Spleen (tissue), 11 donors: Measurements from ENCODE around the gene ATP1A2. TPM values are rescaled to one million over a fixed set of nuclear protein-coding genes. Genes with fewer than 3 reads are reported as not detected.

Source experiments
- DNase-seq: peaks from one replicate; pipeline ENCODE4 v3.0.0-alpha.2; 2020
- H3K27ac ChIP-seq, 8 donors: fragments of 200-600 bp; sonication (generic) in 7 of 8; 1 replicate in 4 of 8; 2 replicates in 4 of 8; pipeline versions ENCODE4 v1.5.0 to v1.8.0; 2016 to 2021; ENCODE audit warnings: inconsistent platforms in 4 of 8, mild to moderate bottlenecking in 4 of 8, moderate library complexity in 1 of 8
- H3K27me3 ChIP-seq, 7 donors: fragments of 200-600 bp; sonication (generic) in 6 of 7; replicated peaks in 1 of 7; 1 replicate in 4 of 7; 2 replicates in 3 of 7; pipeline versions ENCODE4 v1.5.0 to v1.8.0; 2016 to 2021; ENCODE audit warnings: inconsistent platforms in 3 of 7, mild to moderate bottlenecking in 1 of 7
- H3K36me3 ChIP-seq, 6 donors: fragments of 200-600 bp; sonication (generic) in 5 of 6; 1 replicate in 4 of 6; 2 replicates in 2 of 6; pipeline versions ENCODE4 v1.5.0 to v1.8.0; 2016 to 2021; ENCODE audit warnings: inconsistent platforms in 2 of 6
- H3K4me1 ChIP-seq, 6 donors: fragments of 200-600 bp; sonication (generic) in 5 of 6; 1 replicate in 3 of 6; 2 replicates in 3 of 6; pipeline versions ENCODE4 v1.5.0 to v1.8.0; 2016 to 2021; ENCODE audit warnings: inconsistent platforms in 3 of 6
- H3K4me3 ChIP-seq, 8 donors: fragments of 200-600 bp; sonication (generic) in 7 of 8; 1 replicate in 4 of 8; 2 replicates in 4 of 8; pipeline versions ENCODE4 v1.5.0 to v1.8.0; 2016 to 2021; ENCODE audit warnings: inconsistent platforms in 4 of 8, mild to moderate bottlenecking in 4 of 8, moderate library complexity in 2 of 8
- H3K9me3 ChIP-seq, 8 donors: fragments of 200-600 bp; sonication (generic) in 7 of 8; 1 replicate in 4 of 8; 2 replicates in 4 of 8; pipeline versions ENCODE4 v1.5.0 to v1.8.0; 2016 to 2021; ENCODE audit warnings: inconsistent platforms in 4 of 8
- CTCF ChIP-seq, 11 experiments: fragments of 200-600 bp in 7 of 11; fragments of 450-650 bp in 4 of 11; sonication (generic) in 4 of 11; IDR thresholded peaks in 8 of 11; conservative IDR thresholded peaks in 3 of 11; 1 replicate in 7 of 11; 2 replicates in 4 of 11; pipeline versions ENCODE4 v1.4.0 to v1.8.0; 2016 to 2021; ENCODE audit warnings: antibody characterized with exemption in 11 of 11, inconsistent platforms in 4 of 11, mild to moderate bottlenecking in 1 of 11
- POLR2A ChIP-seq, 3 donors: fragments of 450-650 bp; IDR thresholded peaks; one replicate each; pipeline ENCODE4 v1.5.1; 2017; ENCODE audit warnings: antibody characterized with exemption in 3 of 3, mild to moderate bottlenecking in 1 of 3
- POLR2AphosphoS5 ChIP-seq, 3 donors: sonication (generic); formaldehyde crosslinking; IDR thresholded peaks; one replicate each; pipeline ENCODE4 v1.5.1; 2017; ENCODE audit warnings: antibody characterized with exemption in 3 of 3
- WGBS, 5 donors: extraction: QIAGEN DNeasy Blood & Tissue Kit in 3 of 5; methylation state at CpG; one replicate each; pipeline versions ENCODE4 v1.1.5 to v1.1.7; 2013 to 2018; 5-methylcytosine and 5-hydroxymethylcytosine counted together
- intact Hi-C: fragments of 100-400 bp; cut with DNase I; formaldehyde crosslinking; loops from one replicate; pipeline ENCODE4 v1.15.0; 2023; ENCODE audit warnings: low total_unique reads
- polyA plus RNA-seq, 3 donors: library from polyadenylated mRNA; stranded (reverse); fragments of 200-250 nt; gene quantifications; one replicate each; pipeline ENCODE4 v1.2.1, GENCODE V29; 2013
- total RNA-seq, 7 donors: library from RNA; depleted of rRNA in 3 of 7; stranded (reverse); fragments of >200 nt in 3 of 7; fragmentation: NEBNext Ultra II Directional in 4 of 7; extraction: Animal tissue kit (Norgen Biotek cat#: 25700) in 4 of 7; gene quantifications; one replicate each; pipeline versions ENCODE4 v1.1.0 to v1.2.1, GENCODE V29; 2016 to 2021
- donor health status: healthy with polysubstance abuse.
- donor health status: DM: no; HTN: no; CAD: no; lungs with moderate emphysema.
- donor health status: DM: no; HTN: no; CAD: no.
- donor health status: Bipolar disorder and iron deficiency.
- donor health status: healthy.
- donor health status: DM: no; HTN: no; CAD: no.
- donor health status: DM: yes; HTN: yes; CAD: no.

ATP1A2 gene
- total and polyA plus RNA-seq, 10 donors: 0.13 to 19.1 (median 0.85) TPM

DNA sequence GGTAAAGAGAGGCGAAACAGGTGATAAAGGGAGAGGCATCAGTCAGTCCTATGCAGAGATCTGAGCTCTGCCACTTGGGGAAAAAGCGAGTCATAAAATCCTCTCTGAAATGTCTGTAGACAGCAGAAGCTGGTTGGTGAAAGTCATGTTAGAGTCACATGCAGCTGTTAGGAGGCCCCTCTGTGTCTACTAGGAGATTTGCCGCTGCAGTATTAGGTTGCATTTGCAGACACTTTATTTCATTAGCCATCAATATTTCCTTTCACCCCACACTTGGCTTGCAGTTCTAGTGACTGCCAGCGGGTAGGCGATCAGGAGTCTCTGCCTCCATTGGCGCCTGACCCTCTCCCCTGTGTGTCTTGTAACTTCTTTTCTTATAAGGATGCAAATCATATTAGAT, 52.0 kb downstream of the ATP1A2 start:
- no peak overlapping the region for H3K4me3 ChIP-seq
- H3K4me1 ChIP-seq: peaks cover 3 to 26% (median 12%) of the 10 kb centered on the region in 6 donors
- H3K36me3 ChIP-seq: no peaks in the 10 kb centered on the region
- intact Hi-C loops: no loop called here
- no peaks in the 10 kb centered on the region for H3K9me3 ChIP-seq
- TF ChIP-seq CTCF (IDR thresholded peaks at IDR 0.05 in 8 of 11, conservative IDR thresholded peaks at IDR 0.05 in 3 of 11) (no peak), POLR2A (IDR thresholded peaks at IDR 0.05) (no peak), POLR2AphosphoS5 (IDR thresholded peaks at IDR 0.05) (no peak)
- no peak overlapping the region for H3K27ac ChIP-seq
- no peaks in the 10 kb centered on the region for H3K27me3 ChIP-seq
- WGBS, 5 donors: 82 to 94% (median 90%) methylated on average over 6 of the region's 6 CpGs
- DNase-seq: no peak

DNA sequence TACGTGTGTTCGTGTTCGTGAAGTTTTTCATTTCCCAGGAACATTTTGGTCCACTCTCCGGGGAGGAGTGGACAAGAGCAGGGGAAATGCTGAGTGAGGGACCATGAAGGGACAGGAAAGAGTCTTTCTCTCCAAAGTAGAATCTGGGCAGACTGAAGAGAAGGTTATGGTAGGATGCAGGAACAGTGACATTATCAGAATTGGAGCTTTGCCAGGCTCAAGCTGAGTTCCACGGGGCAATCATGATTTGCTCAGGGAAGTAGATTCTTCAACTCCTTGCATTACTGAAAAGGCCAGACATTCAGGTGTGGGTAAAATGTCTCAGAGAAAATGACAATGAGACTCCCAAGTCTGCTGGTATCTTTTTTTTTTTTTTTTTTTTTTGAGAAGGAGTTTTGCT, 52.5 kb downstream of the ATP1A2 start:
- TF ChIP-seq POLR2A (IDR thresholded peaks at IDR 0.05): no peak
- no peak for TF ChIP-seq CTCF (IDR thresholded peaks at IDR 0.05 in 8 of 11, conservative IDR thresholded peaks at IDR 0.05 in 3 of 11)
- no peak for TF ChIP-seq POLR2AphosphoS5 (IDR thresholded peaks at IDR 0.05)
- 54 to 77% (median 68%) methylated on average over 5 of the region's 5 CpGs for WGBS, 5 donors
- no peaks in the 10 kb centered on the region for H3K9me3 ChIP-seq
- H3K4me1 ChIP-seq: peaks cover 3 to 26% (median 12%) of the 10 kb centered on the region in 6 donors
- no peak overlapping the region for H3K27ac ChIP-seq
- H3K36me3 ChIP-seq: no peaks in the 10 kb centered on the region
- intact Hi-C loops: no loop called here
- no peak overlapping the region for H3K4me3 ChIP-seq
- H3K27me3 ChIP-seq: no peaks in the 10 kb centered on the region
- DNase-seq: no peak

DNA sequence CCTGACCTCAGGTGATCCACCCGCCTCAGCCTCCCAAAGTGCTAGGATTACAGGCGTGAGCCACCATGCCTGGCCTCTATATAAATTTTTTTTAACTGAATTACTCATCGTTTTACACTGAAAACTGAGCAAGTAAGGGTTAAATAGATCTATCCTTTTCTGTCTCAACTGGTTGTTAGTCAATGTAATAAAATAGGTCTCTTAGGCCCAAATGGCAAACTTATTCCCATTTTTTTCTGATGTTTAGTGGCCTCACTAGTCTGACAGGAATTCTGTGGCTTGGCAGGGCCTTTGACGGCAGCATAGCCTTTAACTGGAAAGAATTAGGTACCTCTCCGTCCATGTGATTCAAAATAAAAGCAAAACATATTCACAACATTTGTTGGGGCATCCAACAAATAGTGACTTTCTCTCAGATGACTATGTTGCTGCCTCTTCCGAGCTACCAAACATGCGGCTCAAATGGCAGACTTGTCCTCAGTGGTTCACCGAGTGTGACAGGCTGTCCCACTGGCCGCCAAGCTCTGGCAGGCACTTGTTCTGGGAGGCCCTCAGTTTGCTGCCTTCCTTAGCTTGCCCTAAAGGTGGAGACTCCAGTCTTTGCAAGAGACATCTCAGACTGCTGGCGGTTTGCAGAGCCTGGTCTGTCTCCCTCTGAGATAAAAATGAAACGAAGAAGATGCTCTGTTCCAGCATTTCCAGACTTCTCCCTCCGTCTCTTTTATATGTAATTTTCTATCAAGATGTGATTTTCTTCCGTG, 53.2 kb downstream of the ATP1A2 start:
- Histone ChIP-seq H3K9me3 (no peaks in the 10 kb centered on the region), H3K4me3 (no peak overlapping the region), H3K4me1 (peaks cover 3 to 26% (median 12%) of the 10 kb centered on the region in 6 donors), H3K27me3 (no peaks in the 10 kb centered on the region), H3K36me3 (no peaks in the 10 kb centered on the region), H3K27ac (no peak overlapping the region)
- 77 to 90% (median 82%) methylated on average over 13 of the region's 13 CpGs for WGBS, 5 donors
- intact Hi-C loops: no loop called here
- no peak for DNase-seq
- no peak for TF ChIP-seq POLR2AphosphoS5 (IDR thresholded peaks at IDR 0.05)
- no peak for TF ChIP-seq CTCF (IDR thresholded peaks at IDR 0.05 in 8 of 11, conservative IDR thresholded peaks at IDR 0.05 in 3 of 11)
- no peak for TF ChIP-seq POLR2A (IDR thresholded peaks at IDR 0.05)

GRCh38 chr1:160169553-160170399, 54.2 kb downstream of the ATP1A2 start:
- no peak overlapping the region for H3K4me3 ChIP-seq
- H3K4me1 ChIP-seq: peaks cover 3 to 26% (median 12%) of the 10 kb centered on the region in 6 donors
- intact Hi-C loops: no loop called here
- no peak overlapping the region for H3K27ac ChIP-seq
- TF ChIP-seq CTCF (IDR thresholded peaks at IDR 0.05 in 8 of 11, conservative IDR thresholded peaks at IDR 0.05 in 3 of 11) (no peak), POLR2AphosphoS5 (IDR thresholded peaks at IDR 0.05) (no peak), POLR2A (IDR thresholded peaks at IDR 0.05) (no peak)
- H3K36me3 ChIP-seq: no peaks in the 10 kb centered on the region
- H3K27me3 ChIP-seq: no peaks in the 10 kb centered on the region
- WGBS, 5 donors: 36 to 42% (median 41%) methylated on average over 15 of the region's 15 CpGs
- DNase-seq: no peak
- no peaks in the 10 kb centered on the region for H3K9me3 ChIP-seq
